Activated B cell treated with CpG ODN at 0.5 μM for 24 hours (primary cell): Measurements from ENCODE around the gene PIM2. TPM values are rescaled to one million over a fixed set of nuclear protein-coding genes. Genes with fewer than 3 reads are reported as not detected.

Source experiments
- ATAC-seq: fragments of 200-7000 bp; cut with Tn5 transposase; one replicate; pipeline ENCODE4 v1.10.0; 2021; ENCODE audit warnings: low read depth, mild to moderate bottlenecking, moderate library complexity
- CTCF ChIA-PET: fragments of 350-600 bp; sonication (Branson Sonifier 250); formaldehyde crosslinking; loops from one replicate; lab custom pipeline; 2021; ENCODE audit warnings: antibody characterized with exemption; lab: Charles Lee
- POLR2A ChIA-PET: fragments of 350-600 bp; sonication (Branson Sonifier 250); formaldehyde crosslinking; loops from one replicate; lab custom pipeline; 2021; ENCODE audit warnings: antibody characterized with exemption; lab: Charles Lee
- DNase-seq: peaks from one replicate; pipeline ENCODE4 v3.0.0; 2022
- H3K27ac Mint-ChIP-seq: one replicate; pipeline ENCODE4 v1.8.0; 2020; ENCODE audit warnings: mixed read lengths
- H3K27me3 Mint-ChIP-seq: one replicate; pipeline ENCODE4 v1.8.0; 2021; ENCODE audit warnings: mixed read lengths
- H3K36me3 Mint-ChIP-seq: one replicate; pipeline ENCODE4 v1.8.0; 2021; ENCODE audit warnings: low read depth, mixed read lengths
- H3K4me1 Mint-ChIP-seq: one replicate; pipeline ENCODE4 v1.8.0; 2021; ENCODE audit warnings: mixed read lengths
- H3K4me3 Mint-ChIP-seq: one replicate; pipeline ENCODE4 v1.8.0; 2020; ENCODE audit warnings: mild to moderate bottlenecking, mixed read lengths
- H3K9me3 Mint-ChIP-seq: one replicate; pipeline ENCODE4 v1.8.0; 2020; ENCODE audit warnings: mixed read lengths
- CTCF ChIP-seq: fragments of 200-600 bp; IDR thresholded peaks from one replicate; pipeline ENCODE4 v1.8.0; 2022; ENCODE audit warnings: antibody characterized with exemption, mild to moderate bottlenecking
- intact Hi-C: fragments of 100-400 bp; cut with micrococcal nuclease; formaldehyde crosslinking; loops from one replicate; pipeline ENCODE4 v1.15.1; 2024
- total RNA-seq: library from RNA; stranded (reverse); gene quantifications from 2 replicates; pipeline ENCODE4 v1.2.3, GENCODE V29; 2022

The PIM2 gene
- total RNA-seq: 321 and 351 TPM in 2 replicates

- ChIA-PET CTCF (interaction anchor here (1.9 kb wide), 1 partner anchor 19 kb away, joined by 14 read pairs; no protein-coding TSS in a partner anchor), POLR2A (interaction anchor here (0.6 to 16.0 kb wide), 10 partner anchors 8 to 1354 kb away, joined by 3 to 718 read pairs (median 10); partner anchors contain the start of genes OTUD5, PQBP1, TFE3 and TIMM17B)
- peaks cover 42% of the 10 kb centered on the region for H3K4me1 Mint-ChIP-seq
- intact Hi-C loops: loop anchor here (1.0 to 10.0 kb wide), 9 partner anchors 10 to 1084 kb away; partner anchors contain the start of genes GRIPAP1, HDAC6, PQBP1 and SUV39H1
- no peak for TF ChIP-seq CTCF
- H3K36me3 Mint-ChIP-seq: peaks cover 70% of the 10 kb centered on the region
- no peaks in the 10 kb centered on the region for H3K9me3 Mint-ChIP-seq
- peak within 1 kb of the TSS; percentile 95 for H3K27ac Mint-ChIP-seq
- H3K27me3 Mint-ChIP-seq: no peaks in the 10 kb centered on the region
- DNase-seq: peak; percentile 75
- peak; percentile 77 for ATAC-seq
- H3K4me3 Mint-ChIP-seq: peak within 1 kb of the TSS; percentile 97
Measured at GRCh38 chrX:48918643-48919340, at the start of gene PIM2. TSS of gene PIM2 (minus strand) at chrX:48919024. CDS start at chrX:48918834, 190 bp downstream.

- ChIA-PET POLR2A (no interaction called here), CTCF (no interaction called here)
- DNase-seq: no peak
- Mint-ChIP-seq H3K4me1 (peaks cover 18% of the 10 kb centered on the region), H3K27ac (no peak overlapping the region), H3K9me3 (no peaks in the 10 kb centered on the region), H3K36me3 (no peaks in the 10 kb centered on the region), H3K27me3 (no peaks in the 10 kb centered on the region), H3K4me3 (no peak overlapping the region)
- intact Hi-C loops: no loop called here
- no peak for ATAC-seq
- no peak for TF ChIP-seq CTCF
Measured at GRCh38 chrX:48968377-48968776, 49.6 kb upstream of the PIM2 start.

- Mint-ChIP-seq H3K27ac (no peak overlapping the region), H3K9me3 (no peaks in the 10 kb centered on the region), H3K4me3 (no peak overlapping the region), H3K36me3 (no peaks in the 10 kb centered on the region), H3K27me3 (no peaks in the 10 kb centered on the region), H3K4me1 (peaks cover 19% of the 10 kb centered on the region)
- intact Hi-C loops: no loop called here
- TF ChIP-seq CTCF: no peak
- ATAC-seq (no peak), DNase-seq (no peak)
- ChIA-PET CTCF (no interaction called here), POLR2A (interaction anchor here (1.7 kb wide), 1 partner anchor 9 kb away, joined by 5 read pairs; the partner anchor contains the start of gene OTUD5)
Measured at GRCh38 chrX:48966796-48967579, 48.2 kb upstream of the PIM2 start.

GRCh38 chrX:48965959-48966358 lies 47.1 kb upstream of the PIM2 start:
- ChIA-PET CTCF (no interaction called here), POLR2A (interaction anchor here (0.8 to 1.7 kb wide), 2 partner anchors 8 to 36 kb away, joined by 4 to 5 read pairs; partner anchors contain the start of genes GRIPAP1 and OTUD5)
- Mint-ChIP-seq H3K4me3 (no peak overlapping the region), H3K4me1 (peaks cover 25% of the 10 kb centered on the region), H3K9me3 (no peaks in the 10 kb centered on the region), H3K27ac (no peak overlapping the region), H3K27me3 (no peaks in the 10 kb centered on the region), H3K36me3 (no peaks in the 10 kb centered on the region)
- no peak for TF ChIP-seq CTCF
- ATAC-seq (no peak), DNase-seq (no peak)
- intact Hi-C loops: no loop called here
